Measurements from ENCODE around the gene BANK1. TPM values are rescaled to one million over a fixed set of nuclear protein-coding genes. Genes with fewer than 3 reads are reported as not detected.

Gene BANK1
- total RNA-seq, 2 donors from 2014 or later: 0.53 to 0.57 TPM

GRCh38 chr4:101855239-101855638 lies 64.7 kb downstream of the BANK1 start:
- Histone ChIP-seq H3K4me1 (ENCODE audit: control insufficient read depth, insufficient read depth, low read length) (no peaks in the 10 kb centered on the region), H3K27ac (ENCODE audit: low read depth, low read length) (no peak overlapping the region), H3K27me3 (ENCODE audit: control insufficient read depth, insufficient read depth, low read length, poor library complexity, severe bottlenecking) (no peaks in the 10 kb centered on the region), H3K9me3 (ENCODE audit: control insufficient read depth, low read length) (no peaks in the 10 kb centered on the region), H3K4me3 (ENCODE audit: low read length) (no peak overlapping the region), H3K36me3 (ENCODE audit: control insufficient read depth, insufficient read depth, low read length) (no peaks in the 10 kb centered on the region), H3K9ac (ENCODE audit: extremely low read depth, low read length, poor library complexity, severe bottlenecking) (no peak overlapping the region)
- Mint-ChIP-seq H3K9me3 (no peaks in the 10 kb centered on the region), H3K27ac (no peak overlapping the region), H3K27me3 (ENCODE audit: insufficient read depth) (no peaks in the 10 kb centered on the region), H3K36me3 (ENCODE audit: low read depth) (no peaks in the 10 kb centered on the region), H3K4me1 (peaks cover 1% of the 10 kb centered on the region), H3K4me3 (no peak overlapping the region)
- no peak for DNase-seq
- 100% methylated on average over 1 of the region's 1 CpG; no CpG with 5 or more reads in 1 of the 2 experiments for WGBS, 2 experiments (ENCODE audit: insufficient coverage in 1 of 2, insufficient read length in 1 of 2)
- TF ChIP-seq CTCF (conservative IDR thresholded peaks at IDR 0.05): no peak

- no peaks in the 10 kb centered on the region for H3K9me3 Mint-ChIP-seq
- no peaks in the 10 kb centered on the region for H3K27me3 Mint-ChIP-seq (ENCODE audit: insufficient read depth)
- TF ChIP-seq CTCF (conservative IDR thresholded peaks at IDR 0.05): no peak
- Histone ChIP-seq H3K27me3 (ENCODE audit: control insufficient read depth, insufficient read depth, low read length, poor library complexity, severe bottlenecking) (no peaks in the 10 kb centered on the region), H3K9me3 (ENCODE audit: control insufficient read depth, low read length) (no peaks in the 10 kb centered on the region), H3K9ac (ENCODE audit: extremely low read depth, low read length, poor library complexity, severe bottlenecking) (no peak overlapping the region), H3K4me1 (ENCODE audit: control insufficient read depth, insufficient read depth, low read length) (no peaks in the 10 kb centered on the region), H3K27ac (ENCODE audit: low read depth, low read length) (no peak overlapping the region), H3K36me3 (ENCODE audit: control insufficient read depth, insufficient read depth, low read length) (no peaks in the 10 kb centered on the region), H3K4me3 (ENCODE audit: low read length) (no peak overlapping the region)
- 83 to 86% methylated on average over 2 of the region's 2 CpGs for whole genome bisulfite sequencing, 2 experiments (ENCODE audit: insufficient coverage in 1 of 2, insufficient read length in 1 of 2)
- DNase-seq: no peak
- no peak overlapping the region for H3K4me3 Mint-ChIP-seq
- peaks cover 1% of the 10 kb centered on the region for H3K4me1 Mint-ChIP-seq
- no peaks in the 10 kb centered on the region for H3K36me3 Mint-ChIP-seq (ENCODE audit: low read depth)
- H3K27ac Mint-ChIP-seq: no peak overlapping the region
Observed at GRCh38 chr4:101856149-101856548, 65.6 kb downstream of the BANK1 start.

GRCh38 chr4:101857176-101857575 lies 66.6 kb downstream of the BANK1 start:
- Histone ChIP-seq H3K27me3 (ENCODE audit: control insufficient read depth, insufficient read depth, low read length, poor library complexity, severe bottlenecking) (no peaks in the 10 kb centered on the region), H3K9ac (ENCODE audit: extremely low read depth, low read length, poor library complexity, severe bottlenecking) (no peak overlapping the region), H3K36me3 (ENCODE audit: control insufficient read depth, insufficient read depth, low read length) (no peaks in the 10 kb centered on the region), H3K27ac (ENCODE audit: low read depth, low read length) (no peak overlapping the region), H3K4me3 (ENCODE audit: low read length) (no peak overlapping the region), H3K4me1 (ENCODE audit: control insufficient read depth, insufficient read depth, low read length) (no peaks in the 10 kb centered on the region), H3K9me3 (ENCODE audit: control insufficient read depth, low read length) (no peaks in the 10 kb centered on the region)
- no peak overlapping the region for H3K27ac Mint-ChIP-seq
- no peaks in the 10 kb centered on the region for H3K9me3 Mint-ChIP-seq
- DNase-seq: no peak
- H3K4me3 Mint-ChIP-seq: no peak overlapping the region
- no peak for TF ChIP-seq CTCF (conservative IDR thresholded peaks at IDR 0.05)
- no peaks in the 10 kb centered on the region for H3K36me3 Mint-ChIP-seq (ENCODE audit: low read depth)
- H3K27me3 Mint-ChIP-seq (ENCODE audit: insufficient read depth): no peaks in the 10 kb centered on the region
- no peaks in the 10 kb centered on the region for H3K4me1 Mint-ChIP-seq
- WGBS, 2 experiments (ENCODE audit: insufficient coverage in 1 of 2, insufficient read length in 1 of 2): 89 to 94% methylated on average over 2 of the region's 2 CpGs

Data from endodermal cell (in vitro differentiated cells).